ENCODE results near the gene COLGALT1.

Gene COLGALT1

DNA sequence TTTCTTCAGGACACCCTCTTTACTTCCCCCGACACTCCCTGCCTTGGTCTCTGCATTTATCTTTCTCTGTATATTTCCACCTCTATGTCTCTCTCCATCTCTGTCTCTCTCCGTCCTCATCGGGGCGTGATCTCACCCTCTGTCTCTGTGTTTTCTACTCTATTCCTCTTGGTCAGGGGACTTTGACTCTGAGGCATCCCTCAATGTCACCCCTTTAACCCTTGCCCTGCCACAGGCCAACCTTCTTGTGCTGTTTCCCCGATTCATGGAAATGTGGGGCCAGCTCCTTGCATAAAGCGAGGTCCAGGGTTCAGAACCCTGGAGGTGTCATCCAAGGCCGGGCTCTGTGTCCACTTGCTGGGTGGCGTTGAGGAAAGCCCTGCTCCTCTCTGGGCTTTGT lies 46.8 kb downstream of the COLGALT1 start:
- no peak for DNase-seq

DNA sequence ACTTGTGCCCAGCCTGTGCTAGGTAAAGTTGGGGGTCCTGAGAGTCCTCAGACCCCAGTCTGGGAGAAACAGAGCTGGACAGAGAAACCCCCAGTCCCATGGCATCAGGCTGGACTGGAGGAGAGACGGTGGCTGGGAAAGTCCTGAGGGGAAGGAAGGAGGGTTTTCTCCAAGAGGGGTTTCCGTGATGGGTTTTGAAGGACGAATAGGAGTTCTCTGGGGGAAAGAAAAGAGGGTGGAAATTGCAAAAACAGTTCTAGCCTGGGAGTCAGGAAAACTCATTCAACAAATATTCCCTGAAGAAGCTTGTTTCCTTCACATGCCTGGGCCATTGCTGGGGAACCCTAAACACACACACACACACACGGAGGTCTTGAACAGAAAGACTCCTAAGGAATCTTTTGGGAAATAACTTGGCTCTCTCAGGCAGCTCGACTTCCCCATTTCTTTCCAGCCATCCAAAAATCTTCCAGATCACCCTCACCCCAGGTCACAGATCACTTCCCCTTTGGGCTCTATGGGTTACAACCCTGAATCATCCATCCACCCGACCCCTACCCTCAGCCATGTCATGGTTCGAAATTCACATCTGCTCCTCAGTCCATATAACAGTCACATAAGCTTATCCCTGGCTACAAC lies 47.5 kb downstream of the COLGALT1 start:
- no peak for DNase-seq

DNA sequence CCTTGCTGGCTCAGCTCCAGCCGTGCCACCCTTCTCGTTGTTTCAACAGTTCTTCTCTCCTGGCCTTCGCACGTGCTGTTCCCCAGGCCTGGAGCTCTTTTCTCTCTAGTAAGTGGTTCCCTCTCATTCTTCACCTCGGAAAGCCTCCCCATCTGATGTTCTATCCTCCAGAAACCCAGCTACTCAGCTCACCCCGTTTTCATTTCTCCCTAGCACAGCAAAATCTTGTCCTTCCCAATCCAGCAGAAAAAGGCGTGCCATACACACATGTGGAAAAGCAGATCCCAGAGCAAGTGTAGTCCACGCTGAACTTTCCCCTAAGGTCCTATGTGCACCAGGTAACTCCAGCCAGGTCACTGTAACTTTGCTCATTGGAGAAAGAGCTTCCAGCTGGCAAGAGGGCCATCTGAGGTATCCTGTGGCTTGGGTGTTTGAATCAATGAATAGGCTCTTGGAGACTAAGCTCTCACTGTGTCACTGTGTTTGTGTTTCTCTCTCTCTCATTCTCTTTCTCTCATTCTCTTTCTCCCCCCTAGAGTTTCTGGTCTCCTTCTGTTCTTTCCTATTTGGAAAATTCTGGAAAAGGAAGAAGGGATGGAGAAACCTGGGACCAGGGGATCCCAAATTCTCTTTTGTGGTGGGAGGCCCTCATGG lies 49.0 kb downstream of the COLGALT1 start:
- no peak for DNase-seq

DNA sequence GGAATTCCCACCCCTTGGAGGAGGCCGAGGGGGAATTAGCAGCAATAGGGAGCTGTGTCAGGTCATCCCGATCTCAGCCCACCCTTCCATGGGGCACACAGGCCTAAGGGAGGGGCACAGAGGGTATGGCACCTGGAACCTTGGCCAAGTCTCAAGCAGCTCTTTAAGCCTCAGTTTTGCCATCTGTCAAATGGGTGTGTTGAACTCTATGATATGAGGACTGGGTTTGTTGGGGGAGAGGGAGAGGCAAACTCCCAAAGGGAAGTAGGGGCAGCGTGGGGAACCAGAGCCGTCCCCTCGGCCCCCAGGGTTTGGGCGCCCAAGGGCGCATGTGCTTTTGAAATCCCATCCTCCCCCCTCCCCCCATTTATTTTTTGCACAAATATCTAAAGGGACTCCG lies 49.7 kb downstream of the COLGALT1 start:
- DNase-seq, result no peak

DNA sequence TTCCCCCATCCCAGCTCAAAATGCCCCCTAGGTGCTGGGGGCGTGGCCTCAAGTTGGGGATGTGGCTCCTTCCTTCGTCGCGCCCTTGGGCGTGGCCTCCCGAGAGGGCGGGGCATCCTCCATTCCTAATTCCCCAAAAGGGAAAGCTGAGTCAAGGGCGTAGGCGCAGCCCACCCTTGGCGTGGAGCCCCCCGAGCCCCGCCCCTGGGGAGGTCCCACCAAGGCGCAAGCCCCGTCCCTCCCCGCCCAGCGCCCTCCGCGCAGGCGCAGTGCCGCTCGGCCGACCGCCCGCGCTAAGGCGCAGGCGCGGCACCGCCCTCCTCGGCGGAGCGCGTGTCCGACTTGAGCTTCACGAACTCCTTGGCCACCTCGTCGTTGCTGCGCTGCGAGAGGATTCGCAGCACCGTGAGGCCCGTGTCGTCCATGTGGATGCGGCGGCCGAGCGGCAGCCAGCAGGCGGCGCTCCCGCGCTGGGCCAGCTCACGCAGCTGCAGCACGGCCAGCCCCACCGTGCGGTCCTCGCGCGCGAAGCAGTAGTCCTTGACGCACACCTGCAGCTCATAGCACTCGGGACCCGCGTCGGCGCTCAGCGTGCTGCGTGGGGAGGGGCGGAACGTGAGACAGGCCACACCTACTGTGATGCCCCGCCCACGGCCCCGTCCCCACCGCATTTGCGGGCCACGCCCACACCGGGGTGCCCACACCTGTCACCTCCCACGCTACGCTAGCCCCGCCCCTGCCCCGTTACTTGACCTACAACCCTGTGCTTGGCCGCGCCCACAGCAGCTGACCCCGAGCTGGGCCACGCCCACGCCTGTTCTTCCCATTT lies 50.5 kb downstream of the COLGALT1 start:
- DNase-seq, result peak; percentile 80

DNA sequence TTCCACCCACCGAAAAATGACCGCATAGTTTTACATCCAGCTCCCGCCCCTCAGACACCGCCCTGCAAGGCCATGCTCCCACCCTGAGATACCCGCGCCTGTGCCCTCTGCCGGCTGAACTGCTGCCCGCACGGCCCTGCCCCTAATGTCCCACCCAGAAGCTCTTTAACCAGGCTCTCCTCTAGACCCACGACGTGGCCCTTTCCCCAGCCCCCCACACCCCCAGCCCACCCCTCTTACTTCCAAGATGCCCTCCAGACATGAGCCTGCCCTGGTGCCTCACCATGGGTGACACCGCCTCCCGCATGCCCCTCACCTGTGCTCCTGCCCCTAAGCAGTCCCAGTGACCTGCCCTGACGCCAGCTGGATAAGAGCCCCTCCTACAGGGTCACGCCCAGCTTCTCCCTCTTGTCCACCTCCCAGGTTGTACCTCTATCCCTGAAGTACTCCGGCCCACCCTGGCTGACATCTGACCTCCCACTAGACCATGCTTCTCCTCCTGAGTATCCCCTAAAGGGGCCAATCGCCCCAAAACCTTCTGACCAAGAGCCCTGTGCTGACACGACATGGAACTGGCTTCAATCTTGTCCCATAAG lies 51.2 kb downstream of the COLGALT1 start:
- DNase-seq, result no peak

DNA sequence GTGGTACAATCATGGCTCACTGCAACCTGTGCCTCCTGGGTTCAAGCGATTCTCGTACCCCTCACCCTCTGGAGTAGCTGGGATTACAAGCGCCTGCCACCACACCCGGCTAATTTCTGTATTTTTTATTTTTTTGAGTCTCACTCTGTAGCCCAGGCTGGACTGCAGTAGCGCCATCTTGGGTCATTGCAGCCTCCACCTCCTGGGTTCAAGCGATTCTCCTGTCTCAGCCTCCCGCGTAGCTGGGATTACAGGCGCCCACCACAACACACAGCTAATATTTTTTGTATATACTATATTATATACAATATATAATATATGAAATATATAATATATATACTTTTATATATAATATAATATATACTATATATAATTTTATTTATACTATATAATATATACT lies 52.5 kb downstream of the COLGALT1 start:
- no peak for DNase-seq

DNA sequence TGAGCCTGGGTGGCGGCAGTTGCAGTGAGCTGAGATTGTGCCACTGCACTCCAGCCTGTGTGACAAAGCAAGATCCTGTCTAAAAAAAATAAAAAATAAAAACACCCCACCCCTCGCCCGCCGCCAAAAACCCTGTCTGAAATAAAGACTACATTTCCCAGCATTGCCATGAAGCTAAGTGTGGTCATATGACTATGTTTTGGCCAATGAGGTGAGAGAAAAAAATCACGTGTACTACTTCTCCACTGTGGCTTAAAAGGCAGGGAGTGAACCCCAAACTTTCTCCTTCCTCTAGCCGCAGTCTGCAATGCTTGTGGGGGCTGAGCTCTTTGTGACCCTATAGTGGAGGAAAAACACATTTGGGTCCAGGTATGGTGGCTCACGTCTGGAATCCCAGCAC lies 54.9 kb downstream of the COLGALT1 start:
- no peak for DNase-seq

DNA sequence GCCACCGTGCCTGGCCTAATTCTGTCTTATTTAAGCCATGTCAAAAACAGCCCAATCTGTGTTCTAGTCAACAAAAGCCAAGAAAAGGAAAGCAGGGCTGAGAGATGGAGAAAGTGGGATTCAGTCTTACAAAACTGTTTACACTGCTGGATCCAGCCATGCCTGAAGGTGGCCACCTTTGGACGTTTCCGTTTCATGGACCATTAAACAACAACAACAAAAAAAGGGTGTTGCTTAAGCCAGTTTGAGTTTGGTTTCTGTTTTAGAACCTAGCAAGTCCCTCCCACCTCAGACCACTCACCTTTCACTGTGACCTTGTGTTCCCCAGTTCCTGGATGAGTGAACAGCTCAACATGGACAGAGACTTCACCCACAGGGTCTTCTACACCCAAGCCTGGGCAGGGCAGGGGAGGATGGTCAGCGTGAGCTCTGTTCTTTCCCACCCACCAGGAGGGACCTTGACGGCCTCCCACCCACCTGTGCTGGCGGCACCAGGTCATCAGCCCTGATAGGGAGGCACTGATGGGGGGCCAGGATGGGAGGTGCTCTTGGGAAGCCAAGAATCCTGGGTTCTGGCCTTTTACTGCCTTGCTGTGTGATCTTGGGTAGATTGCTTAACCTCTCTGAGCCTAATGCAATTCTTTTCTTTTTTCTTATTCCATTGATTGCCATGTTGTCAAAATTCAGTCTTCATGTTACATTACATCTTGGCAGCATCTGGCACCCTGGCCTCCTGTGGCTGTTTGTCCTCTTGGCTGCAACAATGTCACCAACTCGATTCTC lies 56.2 kb downstream of the COLGALT1 start:
- no peak for DNase-seq

DNA sequence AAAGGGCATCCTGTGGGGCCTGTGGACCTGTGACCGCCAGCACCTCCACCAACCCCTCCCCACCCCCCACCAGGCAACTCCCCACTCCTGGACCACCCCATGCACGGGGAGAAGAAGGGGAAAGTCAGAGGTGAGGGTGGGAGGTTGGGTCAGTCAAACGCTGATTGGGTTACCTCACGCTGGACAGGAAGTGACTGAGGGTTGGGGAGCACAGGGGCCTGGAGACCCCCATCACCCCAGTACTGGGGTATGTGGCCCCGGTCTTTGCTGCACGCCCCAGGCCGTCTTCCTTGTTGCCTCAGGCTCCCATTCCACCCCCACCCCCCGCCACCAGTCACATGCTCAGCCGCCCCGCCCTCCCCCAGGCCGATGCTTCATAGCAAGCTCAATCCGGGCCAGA lies 59.0 kb downstream of the COLGALT1 start:
- DNase-seq, result no peak

DNA sequence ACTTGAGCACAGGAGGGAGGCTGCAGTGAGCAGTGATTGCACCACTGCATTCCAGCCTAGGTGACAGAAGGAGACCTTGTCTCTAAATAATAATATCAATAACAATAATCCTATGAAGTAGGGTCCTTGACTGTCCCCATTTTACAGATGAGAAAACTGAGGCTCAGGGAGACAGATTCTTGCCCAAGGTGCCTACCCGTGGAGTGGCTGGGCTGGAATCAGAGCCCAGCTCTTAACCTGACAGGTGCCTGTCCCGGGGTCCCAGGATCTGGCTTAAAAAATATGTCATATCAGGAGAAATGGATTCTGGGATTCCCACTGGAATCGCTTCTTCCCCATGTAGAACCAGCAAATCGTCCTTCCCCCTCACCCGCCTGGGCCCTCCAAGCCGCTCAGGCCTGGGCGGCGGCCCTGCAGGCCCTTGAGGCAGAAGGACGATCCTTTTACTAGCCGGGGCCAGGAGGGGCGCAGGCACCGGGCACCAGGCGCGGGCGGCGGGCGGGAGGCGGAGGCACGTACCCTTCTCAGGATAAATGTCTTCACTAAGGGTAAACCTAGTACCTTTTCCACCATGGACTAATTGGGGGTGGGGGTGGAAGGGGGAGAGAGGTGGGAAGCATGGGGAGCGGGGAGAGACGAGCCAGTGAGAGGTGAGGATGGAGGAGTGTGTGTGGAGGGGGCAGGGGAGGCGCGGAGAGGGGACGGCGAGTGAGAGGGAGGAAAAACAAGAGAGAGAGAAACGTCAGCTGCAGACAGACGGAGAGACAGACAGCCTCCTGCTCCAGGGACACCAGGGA lies 60.6 kb downstream of the COLGALT1 start:
- no peak for DNase-seq

DNA sequence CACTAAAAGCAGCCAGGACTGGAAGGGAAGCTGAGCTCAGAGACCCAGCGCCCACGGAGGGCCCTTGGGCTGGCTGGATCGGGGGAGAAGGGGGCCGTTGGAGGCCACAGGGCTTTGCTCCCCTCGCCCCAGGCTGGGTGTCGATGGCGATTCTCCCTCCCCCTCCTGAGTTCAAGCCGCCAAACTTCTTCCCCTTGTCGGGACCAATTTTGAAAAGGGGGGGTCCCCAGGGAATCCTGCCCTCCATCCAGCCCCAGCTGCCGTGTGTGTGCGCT lies 61.2 kb downstream of the COLGALT1 start:
- DNase-seq, result no peak

DNA sequence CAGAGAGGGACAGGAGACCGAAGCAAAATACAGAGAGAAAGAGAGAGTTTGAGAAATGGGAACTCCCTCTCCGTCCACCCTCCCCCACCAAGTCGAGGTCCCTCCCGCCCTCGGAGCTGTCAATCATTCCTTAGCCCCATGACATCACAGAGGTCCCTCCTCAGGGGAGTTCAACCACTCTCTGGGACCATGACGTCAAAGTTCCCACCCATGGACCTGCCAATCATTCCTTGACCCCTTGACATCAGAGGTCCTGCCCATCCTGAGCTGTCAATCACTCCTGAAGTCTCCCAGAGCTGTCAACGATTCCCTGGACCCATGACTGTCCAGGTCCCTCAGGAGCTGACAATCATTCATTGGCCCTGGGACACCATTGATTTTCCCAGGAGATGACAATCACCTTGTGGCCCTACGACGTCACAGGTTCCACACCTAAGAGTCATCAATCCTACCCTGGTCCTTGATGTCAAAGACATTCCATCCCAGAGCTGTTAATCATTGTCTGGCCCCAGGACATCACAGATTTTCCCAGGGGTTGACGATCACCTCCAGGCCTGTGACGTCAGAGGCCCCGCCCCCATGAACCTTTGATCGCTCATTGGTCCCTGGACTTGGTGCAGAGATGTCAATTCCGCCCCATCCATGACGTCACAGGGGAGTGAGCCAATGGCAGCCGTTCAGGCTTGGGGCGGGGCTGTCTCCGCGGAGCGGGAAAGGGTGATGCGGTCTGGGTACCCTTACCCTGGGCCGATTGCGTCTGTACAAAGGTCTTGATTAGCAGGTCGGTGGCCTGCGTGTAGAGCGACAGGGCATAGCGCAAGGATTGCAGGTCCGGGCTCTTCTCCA lies 61.7 kb downstream of the COLGALT1 start:
- no peak for DNase-seq

DNA sequence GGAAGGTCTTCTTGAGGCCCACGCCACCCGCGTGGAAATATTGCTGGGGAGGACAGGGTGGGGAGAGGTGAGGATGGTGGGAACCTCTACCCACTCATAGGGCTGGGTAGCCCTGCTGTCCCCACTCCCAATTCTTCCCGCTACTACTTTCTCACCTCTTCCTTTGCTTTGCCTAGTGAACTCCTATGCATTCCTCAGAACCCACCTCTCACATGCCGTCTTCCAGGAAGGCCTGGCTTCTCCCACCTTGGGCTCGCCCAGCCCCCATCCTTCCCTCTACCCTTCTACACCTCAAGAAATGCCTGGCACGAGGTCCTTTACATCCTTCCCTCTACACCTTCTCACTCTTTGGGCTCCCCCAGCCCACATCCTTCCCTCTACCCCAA lies 62.4 kb downstream of the COLGALT1 start:
- no peak for DNase-seq

DNA sequence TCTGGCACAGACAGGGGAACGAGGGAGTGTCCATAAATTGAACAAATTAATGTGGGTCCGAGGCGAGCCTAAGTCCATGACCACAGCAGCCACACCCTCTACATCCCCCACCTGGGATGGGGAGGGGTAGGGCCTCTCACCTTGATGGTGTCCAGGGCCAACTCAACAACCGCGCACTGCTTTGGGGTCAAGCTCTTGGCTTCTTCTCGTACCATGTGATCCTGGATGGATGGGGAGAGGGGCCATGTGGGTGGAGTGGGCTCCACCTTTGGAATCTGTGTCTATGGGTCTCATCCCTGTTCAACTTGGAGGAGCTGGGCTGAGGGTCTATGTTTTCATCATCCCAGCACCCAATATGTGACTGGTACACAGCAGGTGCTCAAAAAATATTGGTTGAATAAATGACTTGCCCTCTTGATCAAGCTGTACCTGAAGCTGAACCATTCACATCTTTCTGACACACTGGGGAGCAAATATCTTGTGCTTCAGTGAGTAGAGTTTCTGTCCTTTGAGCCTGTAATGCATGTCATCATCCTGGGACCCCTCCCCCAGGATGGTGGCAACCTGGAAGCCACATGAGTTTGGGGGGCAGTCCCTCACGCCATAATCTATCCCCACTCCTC lies 62.9 kb downstream of the COLGALT1 start:
- no peak for DNase-seq

DNA sequence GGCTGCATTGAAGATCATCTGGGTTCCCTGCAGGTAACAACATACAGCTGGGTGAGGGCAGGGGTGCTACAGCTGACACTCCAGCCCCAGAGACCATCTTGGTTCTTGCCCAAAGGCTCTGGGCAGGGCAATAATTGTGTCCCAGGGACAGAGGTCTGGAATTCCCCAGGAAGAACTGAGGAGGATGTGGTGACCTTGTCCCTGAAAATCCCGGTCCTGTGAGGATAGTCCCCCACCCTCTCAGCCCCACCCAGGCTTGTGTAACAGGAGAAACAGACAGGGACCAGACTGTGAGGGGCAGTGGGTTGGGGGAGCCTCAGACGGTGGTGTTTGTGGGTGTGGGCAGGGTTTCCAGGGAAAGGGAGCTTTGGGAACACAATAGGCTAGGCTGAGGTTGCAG lies 63.5 kb downstream of the COLGALT1 start:
- DNase-seq, result no peak

DNA sequence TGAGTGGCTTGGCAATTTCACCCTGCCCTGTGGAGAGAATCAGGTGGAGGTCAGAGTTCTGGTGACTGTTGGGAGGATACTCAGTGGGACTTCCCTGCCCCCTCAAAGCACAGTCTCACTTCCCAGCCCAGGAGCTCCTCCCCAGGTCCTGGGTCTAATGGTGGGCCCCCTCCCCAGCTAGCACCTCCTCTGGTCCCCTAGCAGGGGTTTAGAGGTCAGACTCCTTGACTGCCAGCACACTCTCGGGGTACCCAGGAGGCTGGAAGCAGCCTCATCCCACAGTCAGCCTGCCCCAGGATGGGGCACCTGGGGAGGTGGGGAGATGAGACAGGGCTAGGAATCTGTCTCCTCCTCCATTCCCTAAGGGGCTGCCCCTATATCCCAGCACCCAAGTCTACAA lies 65.2 kb downstream of the COLGALT1 start:
- no peak for DNase-seq

DNA sequence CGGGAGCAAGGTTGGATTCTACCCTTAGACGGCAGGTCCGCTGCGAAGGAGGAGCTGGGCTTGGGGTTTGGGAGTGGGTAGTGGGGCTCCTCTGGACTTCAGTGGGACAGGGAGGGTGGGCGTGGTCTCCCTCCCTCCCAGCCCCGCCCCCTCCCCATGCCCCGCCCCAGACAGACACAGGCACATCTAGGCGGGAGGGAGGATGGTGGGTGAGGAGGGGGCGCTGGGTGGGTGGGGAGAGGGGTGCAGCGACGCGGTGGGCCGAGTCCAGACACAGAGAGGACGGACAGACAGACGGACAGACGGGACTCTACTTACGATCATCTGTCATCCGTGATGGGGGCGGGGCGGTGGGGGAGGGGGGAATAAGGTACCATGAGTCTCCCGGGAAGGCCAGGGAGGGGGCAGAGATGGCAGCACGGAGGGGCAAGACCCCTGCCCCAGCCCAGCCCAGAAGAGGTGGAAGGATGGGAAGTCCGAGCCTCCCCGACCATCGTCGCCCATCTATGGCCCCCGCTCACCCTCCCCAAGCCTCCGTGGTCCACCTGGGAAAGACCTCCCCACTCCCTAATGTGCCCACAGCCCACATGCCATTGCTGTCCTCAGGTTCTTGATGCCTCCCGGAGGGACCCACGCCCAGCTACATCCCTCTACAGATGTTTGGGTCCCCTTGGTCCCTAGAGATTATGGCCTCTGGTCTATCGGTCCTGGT lies 67.9 kb downstream of the COLGALT1 start:
- no peak for DNase-seq

DNA sequence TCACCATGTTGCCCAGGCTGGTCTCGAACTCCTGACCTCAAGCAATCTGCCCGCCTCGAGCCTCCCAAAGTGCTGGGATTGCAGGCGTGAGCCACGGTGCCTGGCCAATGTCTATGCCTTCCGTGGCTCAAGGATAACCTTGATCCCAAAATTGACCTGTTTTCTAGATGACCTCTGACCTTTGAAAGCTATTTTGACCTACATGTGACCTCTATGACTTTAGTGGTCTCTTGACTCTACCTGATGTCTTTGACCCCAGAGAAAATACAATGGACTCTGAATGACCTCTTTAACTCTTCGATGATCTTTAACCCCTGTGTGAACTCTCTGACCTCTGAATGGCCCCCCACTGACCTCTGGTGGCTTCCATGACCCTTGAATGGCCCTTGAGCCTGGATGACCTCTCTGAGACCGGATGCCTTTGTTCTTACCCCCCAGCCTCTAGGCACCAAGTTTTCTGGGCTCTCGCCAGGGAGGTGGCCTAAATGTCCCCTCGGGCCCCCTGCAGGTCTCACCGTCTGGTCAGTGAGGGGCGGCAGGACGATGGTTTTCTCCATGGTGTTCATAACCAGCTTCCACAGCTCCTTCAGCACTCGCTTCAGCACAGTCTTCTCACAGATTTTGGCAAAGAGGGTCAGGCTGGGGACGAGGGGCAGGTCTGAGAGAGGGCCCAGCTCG lies 69.0 kb downstream of the COLGALT1 start:
- no peak for DNase-seq
